ENCODE measurements around the gene SCTR.
A peak's percentile ranks its signal among the peaks of the same experiment; 100 is the strongest.

The SCTR gene

DNA sequence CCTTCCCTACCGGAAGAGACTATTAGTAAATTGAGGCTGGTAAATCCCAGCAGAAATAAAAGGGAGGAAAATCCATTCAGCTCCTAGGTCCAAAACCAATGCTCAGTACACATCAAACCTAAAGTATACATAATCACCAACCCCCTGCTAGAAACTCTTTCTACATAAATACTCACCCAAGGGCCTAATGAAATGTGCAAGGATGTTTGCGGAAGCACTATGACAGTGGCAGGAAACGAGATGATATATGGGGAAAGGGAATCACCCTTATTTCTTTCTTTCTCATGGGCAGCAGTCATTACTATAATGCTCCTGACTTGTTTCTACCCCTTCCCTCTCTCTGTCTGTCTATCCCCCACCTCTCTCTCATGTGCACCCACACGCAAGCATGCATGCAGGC is 1.3 kb upstream of the SCTR start:
- Histone ChIP-seq H3K4me1 (ENCODE audit: control insufficient read depth, insufficient read depth, low read depth, low read length) (peaks cover 12% of the 10 kb centered on the region), H3K79me1 (replicated peaks; ENCODE audit: low read length, poor library complexity, severe bottlenecking) (no peaks in the 10 kb centered on the region), H2AFZ (ENCODE audit: low read depth, low read length) (no peak overlapping the region), H3K27ac (ENCODE audit: low read length, poor library complexity, severe bottlenecking) (no peak overlapping the region), H4K8ac (ENCODE audit: low read length) (no peak overlapping the region), H3K36me3 (ENCODE audit: control insufficient read depth in 1 of 2, insufficient read depth in 2 of 2, low read depth in 1 of 2, low read length in 2 of 2) (no peaks in the 10 kb centered on the region), H3K9ac (ENCODE audit: low read length) (no peak overlapping the region), H3K9me3 (ENCODE audit: control insufficient read depth, low read length) (peaks cover 3% of the 10 kb centered on the region), H3K4ac (ENCODE audit: low read depth in 1 of 2, low read length in 2 of 2) (no peak overlapping the region), H3K27me3 (ENCODE audit: control insufficient read depth in 1 of 2, insufficient read depth in 1 of 2, low read length in 2 of 2) (peaks cover 72% of the 10 kb centered on the region in 2 experiments), H3K14ac (ENCODE audit: low read length in 2 of 2) (no peak overlapping the region), H3K4me2 (ENCODE audit: low read length, poor library complexity, severe bottlenecking) (no peak overlapping the region), H2AK5ac (ENCODE audit: low read length, severe bottlenecking) (no peak overlapping the region), H2BK15ac (ENCODE audit: low read depth, poor library complexity, severe bottlenecking) (no peak overlapping the region), H2BK5ac (ENCODE audit: low read depth, low read length, poor library complexity, severe bottlenecking) (no peak overlapping the region), H3K18ac (ENCODE audit: low read depth in 1 of 2, low read length in 2 of 2) (no peak overlapping the region), H4K91ac (ENCODE audit: low read length) (no peak overlapping the region), H2BK12ac (ENCODE audit: low read length in 2 of 2) (no peak overlapping the region), H3K23ac (ENCODE audit: low read length in 2 of 2) (no peak overlapping the region), H2BK120ac (ENCODE audit: low read depth, low read length) (no peak overlapping the region), H3K4me3 (ENCODE audit: insufficient read depth in 1 of 2, low read depth in 1 of 2, low read length in 2 of 2) (no peak overlapping the region)
- WGBS, result 80% methylated on average over 4 of the region's 4 CpGs
- no peak for DNase-seq

DNA sequence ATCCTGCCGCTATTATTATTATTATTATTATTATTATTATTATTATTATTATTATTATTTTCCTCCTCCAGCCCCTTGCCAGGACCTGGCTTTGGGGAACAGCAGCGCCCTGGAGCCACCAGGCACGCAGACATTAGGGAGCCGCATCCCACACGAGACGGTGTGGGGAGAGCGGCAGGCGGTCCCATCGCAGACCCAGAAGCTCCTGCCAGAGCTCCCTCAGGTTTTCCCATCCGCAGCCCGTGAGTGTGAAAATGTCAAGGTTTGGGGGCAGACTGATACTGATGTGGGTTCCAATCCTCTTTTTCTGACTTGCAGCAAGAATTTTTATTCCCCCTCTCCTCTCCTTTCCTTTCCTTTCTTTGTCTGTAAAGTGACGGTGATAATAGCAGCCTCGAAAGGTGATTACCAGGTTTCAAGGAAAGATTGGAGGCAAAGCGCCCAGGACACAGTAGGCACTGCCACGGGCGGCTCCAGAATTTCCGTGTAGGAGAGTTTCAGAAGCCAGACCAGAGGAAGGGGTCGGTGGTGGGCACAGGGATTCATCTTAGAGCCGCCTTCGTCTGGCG is 816 bp downstream of the SCTR start:
- Histone ChIP-seq H3K9me3 (ENCODE audit: control insufficient read depth, low read length) (no peaks in the 10 kb centered on the region), H4K8ac (ENCODE audit: low read length) (no peak overlapping the region), H3K23ac (ENCODE audit: low read length in 2 of 2) (no peak overlapping the region), H4K91ac (ENCODE audit: low read length) (no peak overlapping the region), H3K4me3 (ENCODE audit: insufficient read depth in 1 of 2, low read depth in 1 of 2, low read length in 2 of 2) (no peak overlapping the region), H3K4me1 (ENCODE audit: control insufficient read depth, insufficient read depth, low read depth, low read length) (peaks cover 12% of the 10 kb centered on the region), H3K36me3 (ENCODE audit: control insufficient read depth in 1 of 2, insufficient read depth in 2 of 2, low read depth in 1 of 2, low read length in 2 of 2) (no peaks in the 10 kb centered on the region), H3K9ac (ENCODE audit: low read length) (no peak overlapping the region), H3K4ac (ENCODE audit: low read depth in 1 of 2, low read length in 2 of 2) (no peak overlapping the region), H2BK5ac (ENCODE audit: low read depth, low read length, poor library complexity, severe bottlenecking) (no peak overlapping the region), H2AFZ (ENCODE audit: low read depth, low read length) (no peak overlapping the region), H3K27me3 (ENCODE audit: control insufficient read depth in 1 of 2, insufficient read depth in 1 of 2, low read length in 2 of 2) (peaks cover 66 to 71% of the 10 kb centered on the region in 2 experiments), H3K27ac (ENCODE audit: low read length, poor library complexity, severe bottlenecking) (no peak overlapping the region), H2BK120ac (ENCODE audit: low read depth, low read length) (no peak overlapping the region), H3K18ac (ENCODE audit: low read depth in 1 of 2, low read length in 2 of 2) (no peak overlapping the region), H2BK15ac (ENCODE audit: low read depth, poor library complexity, severe bottlenecking) (no peak overlapping the region), H3K79me1 (replicated peaks; ENCODE audit: low read length, poor library complexity, severe bottlenecking) (no peaks in the 10 kb centered on the region), H2AK5ac (ENCODE audit: low read length, severe bottlenecking) (no peak overlapping the region), H3K4me2 (ENCODE audit: low read length, poor library complexity, severe bottlenecking) (peak overlapping the region; percentile 75), H3K14ac (ENCODE audit: low read length in 2 of 2) (no peak overlapping the region), H2BK12ac (ENCODE audit: low read length in 2 of 2) (no peak overlapping the region)
- WGBS, result 19% methylated on average over 15 of the region's 21 CpGs
- DNase-seq, result no peak

DNA sequence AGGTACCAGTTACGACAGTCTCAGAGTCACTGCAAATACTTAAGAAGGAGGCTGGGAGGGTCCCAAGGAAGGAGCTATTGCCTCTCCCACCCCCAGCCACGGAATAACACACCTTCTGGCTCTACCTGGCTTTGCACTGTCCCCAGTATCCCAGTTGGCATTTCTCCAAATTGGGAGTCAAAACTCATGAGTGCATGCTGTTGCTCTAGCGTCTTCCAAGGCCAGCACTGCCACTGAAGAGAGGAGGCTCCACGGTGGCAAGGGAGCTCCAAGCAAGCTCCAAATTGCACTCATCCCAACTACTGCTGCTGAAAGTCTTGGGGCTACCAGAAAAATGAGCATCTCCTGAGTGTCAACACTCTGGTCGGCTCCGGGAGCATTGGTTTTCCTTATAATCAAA is 1.6 kb downstream of the SCTR start:
- H4K8ac ChIP-seq (ENCODE audit: low read length), result no peak overlapping the region
- peaks cover 12% of the 10 kb centered on the region for H3K4me1 ChIP-seq (ENCODE audit: control insufficient read depth, insufficient read depth, low read depth, low read length)
- H3K4me2 ChIP-seq (ENCODE audit: low read length, poor library complexity, severe bottlenecking), result no peak overlapping the region
- H3K18ac ChIP-seq (ENCODE audit: low read depth in 1 of 2, low read length in 2 of 2), result no peak overlapping the region
- H4K91ac ChIP-seq (ENCODE audit: low read length), result no peak overlapping the region
- H2BK5ac ChIP-seq (ENCODE audit: low read depth, low read length, poor library complexity, severe bottlenecking), result no peak overlapping the region
- DNase-seq, result no peak
- 46% methylated on average over 6 of the region's 6 CpGs for WGBS
- H2AFZ ChIP-seq (ENCODE audit: low read depth, low read length), result no peak overlapping the region
- H3K4ac ChIP-seq (ENCODE audit: low read depth in 1 of 2, low read length in 2 of 2), result no peak overlapping the region
- H3K27me3 ChIP-seq (ENCODE audit: control insufficient read depth in 1 of 2, insufficient read depth in 1 of 2, low read length in 2 of 2), result peaks cover 62 to 70% of the 10 kb centered on the region in 2 experiments
- no peak overlapping the region for H2AK5ac ChIP-seq (ENCODE audit: low read length, severe bottlenecking)
- H3K79me1 ChIP-seq (replicated peaks; ENCODE audit: low read length, poor library complexity, severe bottlenecking), result no peaks in the 10 kb centered on the region
- H3K4me3 ChIP-seq (ENCODE audit: insufficient read depth in 1 of 2, low read depth in 1 of 2, low read length in 2 of 2), result no peak overlapping the region
- no peak overlapping the region for H3K27ac ChIP-seq (ENCODE audit: low read length, poor library complexity, severe bottlenecking)
- no peaks in the 10 kb centered on the region for H3K9me3 ChIP-seq (ENCODE audit: control insufficient read depth, low read length)
- H3K9ac ChIP-seq (ENCODE audit: low read length), result no peak overlapping the region
- H3K14ac ChIP-seq (ENCODE audit: low read length in 2 of 2), result no peak overlapping the region
- no peak overlapping the region for H3K23ac ChIP-seq (ENCODE audit: low read length in 2 of 2)
- H2BK120ac ChIP-seq (ENCODE audit: low read depth, low read length), result no peak overlapping the region
- no peak overlapping the region for H2BK15ac ChIP-seq (ENCODE audit: low read depth, poor library complexity, severe bottlenecking)
- no peak overlapping the region for H2BK12ac ChIP-seq (ENCODE audit: low read length in 2 of 2)
- no peaks in the 10 kb centered on the region for H3K36me3 ChIP-seq (ENCODE audit: control insufficient read depth in 1 of 2, insufficient read depth in 2 of 2, low read depth in 1 of 2, low read length in 2 of 2)

GRCh38 chr2:119521433-119522050 is 2.7 kb downstream of the SCTR start:
- no peak overlapping the region for H3K14ac ChIP-seq (ENCODE audit: low read length in 2 of 2)
- H2BK120ac ChIP-seq (ENCODE audit: low read depth, low read length), result no peak overlapping the region
- no peak overlapping the region for H3K4ac ChIP-seq (ENCODE audit: low read depth in 1 of 2, low read length in 2 of 2)
- no peak overlapping the region for H3K4me2 ChIP-seq (ENCODE audit: low read length, poor library complexity, severe bottlenecking)
- no peak overlapping the region for H3K23ac ChIP-seq (ENCODE audit: low read length in 2 of 2)
- no peak overlapping the region for H3K9ac ChIP-seq (ENCODE audit: low read length)
- no peak for DNase-seq
- no peak overlapping the region for H2AK5ac ChIP-seq (ENCODE audit: low read length, severe bottlenecking)
- peaks cover 12% of the 10 kb centered on the region for H3K4me1 ChIP-seq (ENCODE audit: control insufficient read depth, insufficient read depth, low read depth, low read length)
- H2BK12ac ChIP-seq (ENCODE audit: low read length in 2 of 2), result no peak overlapping the region
- H2AFZ ChIP-seq (ENCODE audit: low read depth, low read length), result no peak overlapping the region
- H2BK5ac ChIP-seq (ENCODE audit: low read depth, low read length, poor library complexity, severe bottlenecking), result no peak overlapping the region
- no peaks in the 10 kb centered on the region for H3K9me3 ChIP-seq (ENCODE audit: control insufficient read depth, low read length)
- H2BK15ac ChIP-seq (ENCODE audit: low read depth, poor library complexity, severe bottlenecking), result no peak overlapping the region
- no peak overlapping the region for H4K8ac ChIP-seq (ENCODE audit: low read length)
- H4K91ac ChIP-seq (ENCODE audit: low read length), result no peak overlapping the region
- WGBS, result 88% methylated on average over 9 of the region's 11 CpGs
- H3K27me3 ChIP-seq (ENCODE audit: control insufficient read depth in 1 of 2, insufficient read depth in 1 of 2, low read length in 2 of 2), result peaks cover 51 to 61% of the 10 kb centered on the region in 2 experiments
- no peak overlapping the region for H3K27ac ChIP-seq (ENCODE audit: low read length, poor library complexity, severe bottlenecking)
- H3K4me3 ChIP-seq (ENCODE audit: insufficient read depth in 1 of 2, low read depth in 1 of 2, low read length in 2 of 2), result no peak overlapping the region
- H3K79me1 ChIP-seq (replicated peaks; ENCODE audit: low read length, poor library complexity, severe bottlenecking), result no peaks in the 10 kb centered on the region
- H3K18ac ChIP-seq (ENCODE audit: low read depth in 1 of 2, low read length in 2 of 2), result no peak overlapping the region
- H3K36me3 ChIP-seq (ENCODE audit: control insufficient read depth in 1 of 2, insufficient read depth in 2 of 2, low read depth in 1 of 2, low read length in 2 of 2), result no peaks in the 10 kb centered on the region

Measured in mesenchymal stem cell (in vitro differentiated cells and primary cell).